ENCODE results near the gene EFCAB12. TPM values are rescaled to one million over a fixed set of nuclear protein-coding genes. Genes with fewer than 3 reads are reported as not detected.

EFCAB12 gene
- total RNA-seq, 2 donors from 2014 or later = 6.2 to 13.7 TPM

- 74% methylated on average over 6 of the region's 6 CpGs for WGBS
- Histone ChIP-seq H3K27me3 (replicated peaks; ENCODE audit: insufficient read depth) (no peaks in the 10 kb centered on the region), H3K27ac (peak overlapping the region in 1 of 2 donors; percentile 90), H3K4me1 (replicated peaks) (no peaks in the 10 kb centered on the region), H3K9me3 (no peaks in the 10 kb centered on the region), H3K36me3 (no peaks in the 10 kb centered on the region), H3K4me3 (no peak overlapping the region)
- intact Hi-C loops (cut with DNase I) = no loop called here
- TF ChIP-seq CTCF (IDR thresholded peaks at IDR 0.05) = no peak
- TF ChIP-seq POLR2A (IDR thresholded peaks at IDR 0.05) = no peak
- TF ChIP-seq POLR2AphosphoS5 (IDR thresholded peaks at IDR 0.05) = no peak
- DNase-seq (ENCODE audit: low spot score) = no peak
Measured at GRCh38 chr3:129421988-129422745, 6.3 kb downstream of the EFCAB12 start.

- H3K4me3 ChIP-seq = no peak overlapping the region
- H3K4me1 ChIP-seq (replicated peaks) = no peaks in the 10 kb centered on the region
- TF ChIP-seq POLR2A (IDR thresholded peaks at IDR 0.05) (no peak), POLR2AphosphoS5 (IDR thresholded peaks at IDR 0.05) (no peak), CTCF (IDR thresholded peaks at IDR 0.05) (no peak)
- intact Hi-C loops (cut with DNase I) = no loop called here
- H3K9me3 ChIP-seq = no peaks in the 10 kb centered on the region
- H3K36me3 ChIP-seq = no peaks in the 10 kb centered on the region
- H3K27me3 ChIP-seq (replicated peaks; ENCODE audit: insufficient read depth) = no peaks in the 10 kb centered on the region
- WGBS = 96% methylated on average over 12 of the region's 12 CpGs
- H3K27ac ChIP-seq = no peak overlapping the region
- DNase-seq (ENCODE audit: low spot score) = no peak
Measured at GRCh38 chr3:129421236-129421883, 7.1 kb downstream of the EFCAB12 start.

GRCh38 chr3:129419476-129419875 lies 9.0 kb downstream of the EFCAB12 start:
- H3K27ac ChIP-seq = no peak overlapping the region
- WGBS = 78% methylated on average over 4 of the region's 4 CpGs
- no peaks in the 10 kb centered on the region for H3K4me1 ChIP-seq (replicated peaks)
- H3K27me3 ChIP-seq (replicated peaks; ENCODE audit: insufficient read depth) = no peaks in the 10 kb centered on the region
- intact Hi-C loops (cut with DNase I) = no loop called here
- no peak overlapping the region for H3K4me3 ChIP-seq
- no peak for TF ChIP-seq POLR2A (IDR thresholded peaks at IDR 0.05)
- TF ChIP-seq POLR2AphosphoS5 (IDR thresholded peaks at IDR 0.05) = no peak
- no peak for TF ChIP-seq CTCF (IDR thresholded peaks at IDR 0.05)
- no peaks in the 10 kb centered on the region for H3K36me3 ChIP-seq
- no peak for DNase-seq (ENCODE audit: low spot score)
- no peaks in the 10 kb centered on the region for H3K9me3 ChIP-seq

- 88% methylated on average over 14 of the region's 14 CpGs for WGBS
- Histone ChIP-seq H3K36me3 (no peaks in the 10 kb centered on the region), H3K27ac (no peak overlapping the region), H3K4me3 (no peak overlapping the region), H3K27me3 (replicated peaks; ENCODE audit: insufficient read depth) (no peaks in the 10 kb centered on the region), H3K4me1 (replicated peaks) (no peaks in the 10 kb centered on the region), H3K9me3 (no peaks in the 10 kb centered on the region)
- TF ChIP-seq POLR2A (IDR thresholded peaks at IDR 0.05) (no peak), POLR2AphosphoS5 (IDR thresholded peaks at IDR 0.05) (no peak)
- DNase-seq (ENCODE audit: low spot score) = no peak
- intact Hi-C loops (cut with DNase I) = no loop called here
Measured at GRCh38 chr3:129418041-129418973, 10.1 kb downstream of the EFCAB12 start.

GRCh38 chr3:129417326-129417725 lies 11.1 kb downstream of the EFCAB12 start:
- Histone ChIP-seq H3K36me3 (no peaks in the 10 kb centered on the region), H3K27ac (no peak overlapping the region), H3K4me3 (no peak overlapping the region), H3K4me1 (replicated peaks) (no peaks in the 10 kb centered on the region), H3K27me3 (replicated peaks; ENCODE audit: insufficient read depth) (no peaks in the 10 kb centered on the region), H3K9me3 (no peaks in the 10 kb centered on the region)
- intact Hi-C loops (cut with DNase I) = no loop called here
- DNase-seq (ENCODE audit: low spot score) = no peak
- no peak for TF ChIP-seq CTCF (IDR thresholded peaks at IDR 0.05)
- TF ChIP-seq POLR2AphosphoS5 (IDR thresholded peaks at IDR 0.05) = peak; percentile 6
- no peak for TF ChIP-seq POLR2A (IDR thresholded peaks at IDR 0.05)
- 58% methylated on average over 1 of the region's 1 CpG for WGBS
